HL-60 (cell line): ENCODE data around the gene B4GALT6.

Experiments used
- CTCF ChIP-seq: IDR thresholded peaks from one replicate; pipeline ENCODE4 v1.5.1; 2011; ENCODE audit warnings: low read length, control low read depth, inconsistent platforms; ENCODE audit not compliant: insufficient read depth
- GABPA ChIP-seq: IDR thresholded peaks from 2 replicates; pipeline ENCODE4 v1.6.1; 2012; ENCODE audit warnings: low read depth
- POLR2AphosphoS5 ChIP-seq: IDR thresholded peaks from 2 replicates; pipeline ENCODE4 v1.6.1; 2012; ENCODE audit warnings: low read depth
- REST ChIP-seq: IDR thresholded peaks from 2 replicates; pipeline ENCODE4 v1.6.1; 2012; ENCODE audit warnings: low read depth; ENCODE audit not compliant: insufficient replicate concordance

DNA sequence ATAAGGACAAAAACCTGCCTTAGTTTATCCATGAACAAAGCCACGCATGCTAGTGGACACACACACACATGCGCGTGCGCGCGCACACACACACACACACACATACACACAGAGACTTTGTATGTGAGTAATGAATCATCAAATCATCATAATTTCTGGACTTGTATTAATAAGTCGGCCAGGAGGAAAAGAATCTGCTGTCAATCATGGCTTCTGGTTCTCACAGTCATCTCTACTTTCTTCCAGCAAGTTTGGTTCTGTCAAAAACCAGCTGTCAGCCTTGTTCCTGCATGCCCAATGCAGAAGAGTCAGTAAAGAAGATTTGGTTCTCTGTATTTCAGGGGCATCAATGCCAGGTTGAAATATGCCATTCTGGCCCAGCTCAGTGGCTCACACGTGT is 93.8 kb downstream of the B4GALT6 start:
- TF ChIP-seq CTCF: no peak
- TF ChIP-seq REST: no peak
- TF ChIP-seq POLR2AphosphoS5: no peak
- no peak for TF ChIP-seq GABPA
